IPS DF 6.9 (cell line): ENCODE measurements around the gene SLC16A1.

Experiments used
- DNase-seq: peaks from one replicate; pipeline ENCODE4 v3.0.0-alpha.2; 2013; ENCODE audit warnings: low read depth, low spot score
- H3K27ac ChIP-seq: one replicate; pipeline ENCODE4 v1.5.1; 2013; ENCODE audit warnings: low read length, control low read depth
- H3K27me3 ChIP-seq: 2 replicates; pipeline ENCODE4 v1.6.1; 2013; ENCODE audit warnings: mild to moderate bottlenecking, low read length; ENCODE audit not compliant: control insufficient read depth, insufficient read depth
- H3K36me3 ChIP-seq: 2 replicates; pipeline ENCODE4 v1.6.1; 2013; ENCODE audit warnings: low read length; ENCODE audit not compliant: control insufficient read depth, insufficient read depth
- H3K4me1 ChIP-seq: 2 replicates; pipeline ENCODE4 v1.6.1; 2013; ENCODE audit warnings: low read length; ENCODE audit not compliant: control insufficient read depth, insufficient read depth
- H3K4me3 ChIP-seq: 2 replicates; pipeline ENCODE4 v1.5.1; 2013; ENCODE audit warnings: mild to moderate bottlenecking, low read length
- H3K9me3 ChIP-seq: 2 replicates; pipeline ENCODE4 v1.6.1; 2013; ENCODE audit warnings: low read length, inconsistent platforms; ENCODE audit not compliant: control insufficient read depth, insufficient read depth
- WGBS: extraction: QIAGEN DNeasy Blood & Tissue Kit; methylation state at CpG from one replicate; pipeline ENCODE4 v1.1.7; 2013; ENCODE audit warnings: mixed read lengths, missing lambda C conversion rate; ENCODE audit not compliant: insufficient read length, insufficient coverage; 5-methylcytosine and 5-hydroxymethylcytosine counted together

Gene SLC16A1

DNA sequence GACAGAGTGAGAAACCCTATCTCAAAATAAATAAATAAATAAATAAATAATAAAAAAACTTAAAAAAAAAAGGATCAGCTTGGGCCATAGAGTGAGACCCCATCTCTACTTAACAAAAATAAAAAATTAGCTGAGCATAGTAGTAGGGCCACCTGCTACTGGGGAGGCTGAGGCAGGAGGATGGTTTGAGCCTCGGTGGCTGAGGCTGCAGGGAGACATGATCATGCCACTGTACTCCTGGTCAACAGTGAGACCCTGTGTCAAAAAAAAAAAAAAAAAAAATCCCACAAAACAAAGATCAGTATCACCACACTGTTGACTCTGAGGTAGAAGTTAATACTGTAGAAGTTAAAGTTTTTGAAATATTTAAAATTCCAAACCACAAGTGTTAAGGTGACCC is 29.1 kb downstream of the SLC16A1 start:
- no peaks in the 10 kb centered on the region for H3K4me1 ChIP-seq
- H3K4me3 ChIP-seq = no peak overlapping the region
- peaks cover 20% of the 10 kb centered on the region; the same call in 1 of the 2 replicates for H3K36me3 ChIP-seq
- H3K27me3 ChIP-seq = no peaks in the 10 kb centered on the region
- no peaks in the 10 kb centered on the region for H3K9me3 ChIP-seq
- DNase-seq = no peak
- H3K27ac ChIP-seq = no peak overlapping the region
- no CpG with 5 or more reads among the region's 1 CpG for WGBS

DNA sequence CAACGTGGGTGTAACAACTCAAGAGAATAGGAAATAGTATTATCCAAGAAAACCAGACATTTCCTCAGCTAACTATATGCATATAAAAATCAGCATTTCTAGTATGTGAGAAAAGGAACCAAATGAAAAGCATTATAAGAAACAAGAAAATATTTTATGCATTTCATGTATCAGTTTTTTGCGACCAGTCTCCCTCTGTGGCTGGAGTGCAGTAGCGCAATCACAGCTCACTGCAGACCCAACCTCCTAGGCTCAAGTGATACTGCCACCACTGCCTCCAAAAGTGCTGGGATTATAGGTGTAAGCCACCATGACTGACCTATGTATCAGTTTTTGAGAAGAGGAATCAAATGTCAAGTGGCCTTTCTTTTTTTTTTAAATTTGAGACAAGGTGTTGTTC is 31.0 kb downstream of the SLC16A1 start:
- Histone ChIP-seq H3K27ac (no peak overlapping the region), H3K4me1 (no peaks in the 10 kb centered on the region), H3K27me3 (no peaks in the 10 kb centered on the region), H3K4me3 (no peak overlapping the region), H3K36me3 (peaks cover 20% of the 10 kb centered on the region; the same call in 1 of the 2 replicates), H3K9me3 (no peaks in the 10 kb centered on the region)
- no CpG with 5 or more reads among the region's 3 CpGs for WGBS
- no peak for DNase-seq

DNA sequence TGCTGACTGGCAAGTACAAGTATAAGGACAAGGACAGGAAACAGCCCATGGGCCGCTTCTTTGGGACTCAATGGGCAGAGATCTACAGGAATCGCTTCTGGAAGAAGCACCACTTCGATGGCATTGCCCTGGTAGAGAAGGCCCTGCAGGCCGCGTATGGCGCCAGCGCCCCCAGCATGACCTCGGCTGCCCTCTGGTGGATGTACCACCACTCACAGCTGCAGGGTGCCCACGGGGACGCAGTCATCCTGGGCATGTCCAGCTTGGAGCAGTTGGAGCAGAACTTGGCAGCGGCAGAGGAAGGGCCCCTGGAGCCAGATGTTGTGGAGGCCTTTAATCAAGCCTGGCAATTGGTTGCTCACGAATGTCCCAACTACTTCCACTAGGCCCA is 32.0 kb downstream of the SLC16A1 start:
- H3K36me3 ChIP-seq = peaks cover 18% of the 10 kb centered on the region; the same call in 1 of the 2 replicates
- H3K27ac ChIP-seq = no peak overlapping the region
- H3K4me1 ChIP-seq = no peaks in the 10 kb centered on the region
- WGBS = no CpG with 5 or more reads among the region's 12 CpGs
- DNase-seq = no peak
- no peaks in the 10 kb centered on the region for H3K9me3 ChIP-seq
- no peaks in the 10 kb centered on the region for H3K27me3 ChIP-seq
- no peak overlapping the region for H3K4me3 ChIP-seq

DNA sequence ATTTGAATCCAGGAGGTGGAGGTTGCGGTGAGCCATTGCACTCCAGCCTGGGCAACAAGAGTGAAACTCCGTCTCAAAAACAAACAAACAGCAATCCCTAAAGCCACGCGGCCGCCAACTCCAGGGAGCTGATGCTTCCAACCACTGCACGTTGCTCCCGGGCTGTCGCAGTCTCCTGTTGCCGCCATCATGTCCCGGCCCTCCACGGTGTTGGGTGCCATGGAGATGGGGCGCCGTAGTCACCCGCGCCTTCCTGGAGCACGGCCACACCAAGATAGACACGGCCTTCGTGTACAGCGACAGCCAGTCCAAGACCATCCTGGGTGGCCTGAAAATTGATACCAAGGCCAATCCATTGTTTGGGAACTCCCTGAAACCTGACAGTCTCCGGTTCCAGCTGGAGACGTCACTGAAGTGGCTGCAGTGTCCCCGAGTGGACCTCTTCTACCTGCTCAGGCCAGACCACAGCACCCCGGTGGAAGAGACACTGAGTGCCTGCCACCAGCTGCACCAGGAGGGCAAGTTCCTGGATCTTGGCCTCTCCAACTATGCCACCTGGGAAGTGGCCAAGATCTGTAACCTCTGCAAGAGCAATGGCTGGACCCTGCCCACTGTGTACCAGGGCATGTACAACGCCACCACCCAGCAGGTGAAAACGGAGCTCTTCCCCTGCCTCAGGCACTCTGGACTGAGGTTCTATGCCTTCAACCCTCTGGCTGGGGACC is 32.6 kb downstream of the SLC16A1 start:
- no peaks in the 10 kb centered on the region for H3K4me1 ChIP-seq
- no CpG with 5 or more reads among the region's 25 CpGs for WGBS
- H3K36me3 ChIP-seq = peaks cover 18% of the 10 kb centered on the region; the same call in 1 of the 2 replicates
- no peak for DNase-seq
- no peaks in the 10 kb centered on the region for H3K27me3 ChIP-seq
- H3K4me3 ChIP-seq = no peak overlapping the region
- no peaks in the 10 kb centered on the region for H3K9me3 ChIP-seq
- H3K27ac ChIP-seq = no peak overlapping the region

DNA sequence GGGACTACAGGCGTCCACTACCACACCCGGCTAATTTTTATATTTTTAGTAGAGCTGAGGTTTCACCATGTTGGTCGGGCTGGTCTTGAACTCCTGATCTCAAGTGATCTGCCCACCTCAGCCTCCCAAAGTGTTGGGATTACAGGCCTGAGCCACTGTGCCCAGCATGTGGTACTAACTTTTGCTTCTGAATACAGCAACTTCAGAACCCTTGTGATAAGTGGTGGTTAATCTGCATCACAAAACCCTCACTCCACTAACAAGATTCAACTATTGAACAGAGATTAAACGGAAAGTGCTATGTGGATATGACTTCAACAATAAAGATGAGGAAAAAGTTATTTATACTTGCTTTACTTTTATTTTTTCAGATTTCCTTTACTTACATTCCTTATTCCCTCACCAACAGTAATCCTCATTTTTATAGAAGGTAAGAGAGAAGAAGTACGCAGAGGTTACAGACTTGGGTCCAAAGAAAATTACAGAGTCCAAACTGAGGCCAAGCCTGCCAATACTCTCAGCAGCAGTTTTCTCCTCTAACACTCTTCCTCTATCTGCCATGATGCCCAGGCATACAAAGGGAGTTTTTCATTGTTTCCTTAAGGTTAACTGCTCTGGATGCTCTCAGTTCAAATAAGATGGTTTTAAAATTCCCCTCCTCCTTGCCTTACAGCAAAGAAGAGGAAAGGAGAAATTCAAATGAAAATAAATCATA is 44.3 kb downstream of the SLC16A1 start:
- peaks cover 3% of the 10 kb centered on the region; the same call in 1 of the 2 replicates for H3K36me3 ChIP-seq
- no peak overlapping the region for H3K27ac ChIP-seq
- peaks cover 3% of the 10 kb centered on the region; the same call in 1 of the 2 replicates for H3K4me1 ChIP-seq
- H3K4me3 ChIP-seq = no peak overlapping the region
- H3K27me3 ChIP-seq = no peaks in the 10 kb centered on the region
- no peaks in the 10 kb centered on the region for H3K9me3 ChIP-seq
- DNase-seq = peak; percentile 68
- WGBS = no CpG with 5 or more reads among the region's 5 CpGs

DNA sequence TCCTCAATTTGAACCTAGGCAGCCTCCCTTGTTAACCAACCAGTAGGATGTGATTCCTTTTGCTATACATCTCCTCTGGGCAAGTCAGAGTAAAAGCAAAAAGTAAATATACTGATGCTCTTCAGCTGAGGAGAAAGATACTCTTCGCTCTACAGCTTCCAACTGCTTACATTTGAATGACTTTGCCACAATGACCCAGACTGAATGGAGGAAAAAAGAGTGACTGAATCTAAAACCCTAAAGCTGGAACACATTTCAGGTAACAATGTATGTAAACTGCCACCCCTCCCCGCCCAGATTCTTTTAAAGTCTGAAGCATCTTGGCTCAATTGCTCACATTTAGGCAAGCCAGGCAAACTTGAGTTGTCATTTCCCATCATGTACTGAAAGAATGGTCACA is 46.1 kb downstream of the SLC16A1 start:
- H3K4me3 ChIP-seq = no peak overlapping the region
- peaks cover 3% of the 10 kb centered on the region; the same call in 1 of the 2 replicates for H3K4me1 ChIP-seq
- no peak overlapping the region for H3K27ac ChIP-seq
- no peaks in the 10 kb centered on the region for H3K9me3 ChIP-seq
- H3K36me3 ChIP-seq = peaks cover 3% of the 10 kb centered on the region; the same call in 1 of the 2 replicates
- no peaks in the 10 kb centered on the region for H3K27me3 ChIP-seq
- DNase-seq = no peak
- WGBS = no CpG with 5 or more reads among the region's 2 CpGs

DNA sequence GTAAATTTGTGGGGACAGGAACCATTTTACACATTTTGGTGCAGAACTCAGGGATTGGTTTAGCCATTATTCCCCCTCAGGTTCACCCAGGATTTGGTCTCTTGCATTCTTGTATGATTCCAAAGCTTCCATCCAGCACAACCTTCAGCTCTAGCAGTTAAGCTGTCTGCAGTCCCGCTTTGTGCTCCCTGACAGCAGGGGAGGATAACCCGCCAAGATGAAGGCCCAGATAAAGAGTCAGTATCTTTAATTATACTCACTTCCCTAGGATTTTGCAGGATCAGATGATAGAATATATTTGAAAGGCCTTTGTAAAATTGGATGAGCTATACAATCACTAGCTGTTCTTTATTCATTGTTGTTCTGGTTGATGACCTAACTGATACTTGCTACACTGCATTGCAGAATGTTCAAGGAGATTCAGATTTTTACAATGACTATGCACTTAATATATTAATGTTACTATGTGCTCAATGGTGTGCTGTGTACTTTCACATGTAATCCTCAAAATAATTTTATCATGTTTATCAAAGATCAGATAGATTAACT is 49.8 kb downstream of the SLC16A1 start:
- Histone ChIP-seq H3K4me3 (no peak overlapping the region), H3K4me1 (peaks cover 3% of the 10 kb centered on the region; the same call in 1 of the 2 replicates)

DNA sequence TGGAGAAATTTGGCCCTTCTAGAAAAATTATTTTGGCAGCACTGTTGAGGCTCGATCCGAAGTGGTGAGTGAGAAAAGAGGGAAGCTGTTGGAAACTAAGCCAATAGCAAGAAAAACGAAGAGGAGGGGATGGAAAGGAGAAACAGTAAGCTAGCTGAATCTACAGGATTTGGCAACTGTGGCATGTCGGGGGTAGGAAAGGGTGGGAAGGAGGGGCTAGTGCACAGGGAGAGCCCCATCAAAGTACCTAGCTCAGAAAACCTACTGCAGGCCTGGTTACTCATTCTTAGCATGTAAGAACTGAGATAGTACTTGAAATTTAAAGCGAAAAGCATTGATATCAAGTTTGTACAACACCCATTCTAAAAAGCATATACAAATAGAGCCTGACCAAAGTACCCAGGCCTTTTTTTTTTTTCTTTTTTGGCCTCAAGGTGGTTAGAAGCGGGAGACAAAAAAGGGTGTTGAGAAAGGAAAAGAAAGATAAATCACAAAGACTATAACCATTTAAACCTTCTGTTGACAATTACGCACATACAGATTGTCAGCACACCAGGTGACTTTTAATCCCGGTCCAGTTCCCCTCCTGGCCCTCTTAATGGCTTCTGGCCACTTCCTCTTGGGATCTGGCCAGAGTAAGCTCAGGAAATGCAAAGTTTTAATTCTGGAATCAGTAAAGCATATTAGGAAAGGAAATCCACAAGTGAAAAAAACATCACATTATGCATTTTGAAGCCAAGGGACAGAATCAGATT is 50.4 kb downstream of the SLC16A1 start:
- Histone ChIP-seq H3K27ac (no peak overlapping the region), H3K4me3 (no peak overlapping the region), H3K36me3 (no peaks in the 10 kb centered on the region; the same call in 1 of the 2 replicates), H3K27me3 (no peaks in the 10 kb centered on the region), H3K9me3 (no peaks in the 10 kb centered on the region), H3K4me1 (peaks cover 3% of the 10 kb centered on the region; the same call in 1 of the 2 replicates)
- DNase-seq = no peak
- WGBS = no CpG with 5 or more reads among the region's 8 CpGs

More for the DNA sequence above, 49.8 kb downstream of the SLC16A1 start:
- H3K9me3 ChIP-seq = no peaks in the 10 kb centered on the region
- H3K36me3 ChIP-seq = no peaks in the 10 kb centered on the region; the same call in 1 of the 2 replicates
- no peaks in the 10 kb centered on the region for H3K27me3 ChIP-seq
- WGBS = no CpG with 5 or more reads among the region's 2 CpGs
- DNase-seq = no peak
- no peak overlapping the region for H3K27ac ChIP-seq

DNA sequence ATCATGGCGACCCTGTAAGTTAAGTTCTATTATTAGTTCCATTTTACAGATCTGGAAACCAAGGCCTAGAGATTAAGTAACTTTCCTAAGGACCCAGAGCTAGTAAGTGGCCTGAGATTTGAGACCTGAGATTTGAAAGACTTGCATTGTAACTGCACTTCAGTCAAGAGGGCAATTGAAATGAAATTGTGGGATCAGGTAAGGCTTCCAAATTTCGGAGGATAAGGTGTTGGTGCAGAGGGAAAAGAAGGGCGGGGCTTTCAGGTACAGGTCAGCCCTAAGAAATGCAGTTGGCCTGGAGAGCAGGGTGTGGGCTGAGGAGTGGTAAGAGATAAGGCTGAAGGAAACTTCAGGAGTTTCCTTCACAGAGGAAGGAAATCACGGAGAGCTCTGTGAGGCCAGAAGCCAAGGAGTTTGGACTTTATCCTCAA is 51.1 kb downstream of the SLC16A1 start:
- H3K4me3 ChIP-seq = no peak overlapping the region
- WGBS = no CpG with 5 or more reads among the region's 4 CpGs
- H3K27me3 ChIP-seq = no peaks in the 10 kb centered on the region
- H3K4me1 ChIP-seq = no peaks in the 10 kb centered on the region; the same call in 1 of the 2 replicates
- no peak overlapping the region for H3K27ac ChIP-seq
- H3K36me3 ChIP-seq = no peaks in the 10 kb centered on the region
- no peaks in the 10 kb centered on the region; the same call in 1 of the 2 replicates for H3K9me3 ChIP-seq
- DNase-seq = no peak
